ENCODE results near the gene PSTPIP2.

The PSTPIP2 gene, protein sequence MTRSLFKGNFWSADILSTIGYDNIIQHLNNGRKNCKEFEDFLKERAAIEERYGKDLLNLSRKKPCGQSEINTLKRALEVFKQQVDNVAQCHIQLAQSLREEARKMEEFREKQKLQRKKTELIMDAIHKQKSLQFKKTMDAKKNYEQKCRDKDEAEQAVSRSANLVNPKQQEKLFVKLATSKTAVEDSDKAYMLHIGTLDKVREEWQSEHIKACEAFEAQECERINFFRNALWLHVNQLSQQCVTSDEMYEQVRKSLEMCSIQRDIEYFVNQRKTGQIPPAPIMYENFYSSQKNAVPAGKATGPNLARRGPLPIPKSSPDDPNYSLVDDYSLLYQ
- long read RNA-seq, transcript PSTPIP2-201 (15 exons, 3,000 nt), result major isoform, 459 of 617 reads
- long read RNA-seq, partial matches to known transcripts, result 30 of 617 reads
- long read RNA-seq, other reads (novel, unspliced or antisense), result 125 of 617 reads

DNA sequence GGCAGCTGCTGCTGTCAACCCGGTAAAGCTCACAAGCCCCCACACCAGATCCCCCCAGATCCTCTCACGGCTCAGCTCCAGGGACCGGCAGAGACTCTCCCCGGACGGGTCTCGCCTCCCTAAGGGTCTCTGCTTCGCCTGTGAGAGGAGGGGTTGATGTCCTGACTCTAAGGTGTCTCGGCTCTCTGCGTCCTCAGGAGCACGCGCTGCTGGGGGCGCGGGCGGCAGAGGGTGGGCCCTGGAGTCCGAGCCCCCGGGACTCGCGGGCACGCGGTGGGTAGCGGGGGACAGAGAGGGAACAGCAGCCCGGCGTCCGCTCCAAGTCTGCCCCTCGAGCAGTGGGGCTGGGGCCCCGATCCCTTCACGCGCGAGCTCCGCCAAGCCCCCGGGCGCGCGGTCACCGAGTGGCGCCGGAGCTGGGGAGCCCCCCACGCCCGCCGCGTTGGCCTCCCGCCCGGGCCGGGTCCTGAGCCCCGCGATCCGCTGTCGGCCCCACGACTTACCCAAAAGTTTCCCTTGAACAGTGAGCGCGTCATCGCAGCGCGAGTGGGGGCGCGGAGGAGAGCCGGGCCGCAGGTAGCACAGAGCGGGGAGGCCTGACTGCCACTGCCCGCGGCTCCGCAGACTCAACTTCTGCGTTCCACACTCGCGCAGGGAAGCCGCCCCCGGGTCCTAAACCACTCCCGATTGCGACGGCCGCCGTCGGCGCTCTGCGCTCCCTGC lies at the start of gene PSTPIP2:
Gene PSTPIP2, minus strand, starts transcription at position 608 of the 723 bp plus-strand sequence. Its CDS starts 72 bp downstream, at position 536.
- H3K27me3 ChIP-seq (ENCODE audit: insufficient read depth, poor library complexity, severe bottlenecking), result no peaks in the 10 kb centered on the region
- H3K27ac ChIP-seq (replicated peaks), result peak within 1 kb of the TSS; percentile 85
- peak within 1 kb of the TSS; percentile 85 for H3K4me3 ChIP-seq (replicated peaks; ENCODE audit: insufficient read depth, low read length)
- TF ChIP-seq SPI1 (IDR thresholded peaks at IDR 0.05; ENCODE audit: borderline replicate concordance, low read depth), result no peak; the same call in 1 of the 2 replicates
- TF ChIP-seq REST (IDR thresholded peaks at IDR 0.05; ENCODE audit: insufficient replicate concordance, low read depth), result peak; percentile 62
- TF ChIP-seq POLR2AphosphoS5 (IDR thresholded peaks at IDR 0.05; ENCODE audit: low read depth), result peak; percentile 86
- 0 out of 2 replicates have a peak, but pooled peaks have one; percentile 28 for TF ChIP-seq GABPA (IDR thresholded peaks at IDR 0.05; ENCODE audit: low read depth)
- peak in 1 of 2 experiments; percentile 90 for DNase-seq (ENCODE audit: low read depth in 1 of 2, low spot score in 1 of 2)

- Histone ChIP-seq H3K4me3 (replicated peaks; ENCODE audit: insufficient read depth, low read length) (no peak overlapping the region), H3K27ac (replicated peaks) (no peak overlapping the region), H3K27me3 (ENCODE audit: insufficient read depth, poor library complexity, severe bottlenecking) (no peaks in the 10 kb centered on the region)
- TF ChIP-seq SPI1 (IDR thresholded peaks at IDR 0.05; ENCODE audit: borderline replicate concordance, low read depth) (no peak), REST (IDR thresholded peaks at IDR 0.05; ENCODE audit: insufficient replicate concordance, low read depth) (no peak), GABPA (IDR thresholded peaks at IDR 0.05; ENCODE audit: low read depth) (no peak), POLR2AphosphoS5 (IDR thresholded peaks at IDR 0.05; ENCODE audit: low read depth) (no peak)
- TF ChIP-seq, protein P1, sequence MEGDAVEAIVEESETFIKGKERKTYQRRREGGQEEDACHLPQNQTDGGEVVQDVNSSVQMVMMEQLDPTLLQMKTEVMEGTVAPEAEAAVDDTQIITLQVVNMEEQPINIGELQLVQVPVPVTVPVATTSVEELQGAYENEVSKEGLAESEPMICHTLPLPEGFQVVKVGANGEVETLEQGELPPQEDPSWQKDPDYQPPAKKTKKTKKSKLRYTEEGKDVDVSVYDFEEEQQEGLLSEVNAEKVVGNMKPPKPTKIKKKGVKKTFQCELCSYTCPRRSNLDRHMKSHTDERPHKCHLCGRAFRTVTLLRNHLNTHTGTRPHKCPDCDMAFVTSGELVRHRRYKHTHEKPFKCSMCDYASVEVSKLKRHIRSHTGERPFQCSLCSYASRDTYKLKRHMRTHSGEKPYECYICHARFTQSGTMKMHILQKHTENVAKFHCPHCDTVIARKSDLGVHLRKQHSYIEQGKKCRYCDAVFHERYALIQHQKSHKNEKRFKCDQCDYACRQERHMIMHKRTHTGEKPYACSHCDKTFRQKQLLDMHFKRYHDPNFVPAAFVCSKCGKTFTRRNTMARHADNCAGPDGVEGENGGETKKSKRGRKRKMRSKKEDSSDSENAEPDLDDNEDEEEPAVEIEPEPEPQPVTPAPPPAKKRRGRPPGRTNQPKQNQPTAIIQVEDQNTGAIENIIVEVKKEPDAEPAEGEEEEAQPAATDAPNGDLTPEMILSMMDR (IDR thresholded peaks at IDR 0.05; ENCODE audit: insufficient read depth, low read length), result no peak
- DNase-seq (ENCODE audit: low read depth in 1 of 2, low spot score in 1 of 2), result no peak
These were observed 41.7 kb upstream of the PSTPIP2 start for GRCh38 chr18:46113751-46114150.

- H3K27me3 ChIP-seq (ENCODE audit: insufficient read depth, poor library complexity, severe bottlenecking), result no peaks in the 10 kb centered on the region
- no peak overlapping the region for H3K4me3 ChIP-seq (replicated peaks; ENCODE audit: insufficient read depth, low read length)
- TF ChIP-seq SPI1 (IDR thresholded peaks at IDR 0.05; ENCODE audit: borderline replicate concordance, low read depth) (no peak), POLR2AphosphoS5 (IDR thresholded peaks at IDR 0.05; ENCODE audit: low read depth) (no peak), REST (IDR thresholded peaks at IDR 0.05; ENCODE audit: insufficient replicate concordance, low read depth) (no peak), GABPA (IDR thresholded peaks at IDR 0.05; ENCODE audit: low read depth) (no peak)
- TF ChIP-seq, protein P1 (IDR thresholded peaks at IDR 0.05; ENCODE audit: insufficient read depth, low read length), result no peak
- DNase-seq (ENCODE audit: low read depth in 1 of 2, low spot score in 1 of 2), result no peak
- H3K27ac ChIP-seq (replicated peaks), result no peak overlapping the region
These were observed 38.3 kb upstream of the PSTPIP2 start for GRCh38 chr18:46110406-46110805.

All from HL-60 (cell line).